A549 (cell line): Measurements from ENCODE around the gene COMMD9. TPM values are rescaled to one million over a fixed set of nuclear protein-coding genes. Genes with fewer than 3 reads are reported as not detected.

Experiments
- ATAC-seq, 2 experiments: fragments of 200-7000 bp in 1 of 2; fragments of >200 bp in 1 of 2; cut with Nextera tagmentation in 1 of 2; cut with Tn5 transposase in 1 of 2; 3 replicates each; pipeline versions ENCODE4 v1.8.0 to v1.9.1; 2018 to 2020; ENCODE audit warnings: mild to moderate bottlenecking in 1 of 2, moderate library complexity in 1 of 2
- CTCF ChIA-PET: fragments of 300-600 bp; sonication (Branson Sonifier 250); formaldehyde crosslinking; extraction: SDS; loops from one replicate; lab custom pipeline; 2021; ENCODE audit warnings: antibody characterized with exemption, inconsistent platforms; lab: Yijun Ruan, JAX
- POLR2A ChIA-PET: fragments of 350-600 bp; formaldehyde crosslinking; extraction: SDS; loops from one replicate; lab custom pipeline; 2021; ENCODE audit warnings: antibody characterized with exemption, inconsistent platforms; lab: Yijun Ruan, JAX
- DNase-seq, 2 experiments: peaks; one replicate each; pipeline versions ENCODE4 v3.0.0 to v3.0.0-alpha.2; 2011 to 2016; ENCODE audit warnings: low read depth in 1 of 2, low spot score in 1 of 2
- FAIRE-seq: peaks from 2 replicates; lab custom pipeline; 2011; peaks lifted over from hg19 to GRCh38; lab: Jason Lieb, UNC
- H3K27ac ChIP-seq, 2 experiments: fragments of >200 bp; sonication (Bioruptor Twin); formaldehyde crosslinking; 3 replicates each; pipeline ENCODE4 v1.5.1; 2016 to 2017
- H3K4me1 ChIP-seq: fragments of >200 bp; sonication (Bioruptor Twin); formaldehyde crosslinking; 3 replicates; pipeline ENCODE4 v1.6.1; 2016
- H3K4me2 ChIP-seq: fragments of >200 bp; sonication (Bioruptor Twin); formaldehyde crosslinking; 3 replicates; pipeline ENCODE4 v1.6.1; 2016
- H3K4me3 ChIP-seq: fragments of >200 bp; sonication (Bioruptor Twin); formaldehyde crosslinking; 3 replicates; pipeline ENCODE4 v1.5.1; 2016
- H3K9me3 ChIP-seq: fragments of >200 bp; sonication (Bioruptor Twin); formaldehyde crosslinking; 3 replicates; pipeline ENCODE4 v1.6.1; 2016
- CTCF ChIP-seq: fragments of >200 bp; sonication (Bioruptor Twin); formaldehyde crosslinking; IDR thresholded peaks from 3 replicates; pipeline ENCODE4 v1.5.1; 2016
- ELK1 ChIP-seq: fragments of 150-350 bp; IDR thresholded peaks from 2 replicates; pipeline ENCODE4 v1.6.1; 2014; ENCODE audit warnings: low read depth, mild to moderate bottlenecking, low read length
- HDAC2 ChIP-seq: fragments of 200-600 bp; sonication (generic); IDR thresholded peaks from 2 replicates; pipeline ENCODE4 v1.6.1; 2016
- HOXA7 ChIP-seq: fragments of 250-450 bp; sonication (Bioruptor Pico); IDR thresholded peaks from 2 replicates; pipeline ENCODE4 v1.5.0; 2020; ENCODE audit warnings: mild to moderate bottlenecking, moderate library complexity
- HOXB13 ChIP-seq: fragments of 250-450 bp; sonication (Bioruptor Pico); IDR thresholded peaks from 2 replicates; pipeline ENCODE4 v1.5.0; 2020; ENCODE audit warnings: low read depth, mild to moderate bottlenecking, moderate library complexity
- MAX ChIP-seq: IDR thresholded peaks from 2 replicates; pipeline ENCODE4 v1.6.1; 2012
- MAZ ChIP-seq: fragments of 150-350 bp; IDR thresholded peaks from 2 replicates; pipeline ENCODE4 v1.6.1; 2014; ENCODE audit warnings: antibody characterized with exemption, low read depth, low read length, borderline replicate concordance
- RAD21 ChIP-seq, 2 experiments: fragments of >200 bp in 1 of 2; sonication (Bioruptor Twin) in 1 of 2; formaldehyde crosslinking in 1 of 2; IDR thresholded peaks in 1 of 2; conservative IDR thresholded peaks in 1 of 2; 2 replicates in 1 of 2; 3 replicates in 1 of 2; pipeline ENCODE4 v1.6.1; 2012 to 2018; ENCODE audit warnings: inconsistent platforms in 1 of 2
- REST ChIP-seq: fragments of 200-600 bp; sonication (generic); IDR thresholded peaks from 2 replicates; pipeline ENCODE4 v1.6.1; 2016; ENCODE audit warnings: antibody characterized with exemption, mild to moderate bottlenecking, moderate library complexity
- SMC3 ChIP-seq: fragments of >200 bp; sonication (Bioruptor Twin); formaldehyde crosslinking; IDR thresholded peaks from 3 replicates; pipeline ENCODE4 v1.6.1; 2018; ENCODE audit warnings: inconsistent platforms
- WGBS: methylation state at CpG from one replicate; pipeline ENCODE4 v1.1.6; 2017; ENCODE audit errors: missing lambda C conversion rate; 5-methylcytosine and 5-hydroxymethylcytosine counted together
- polyA plus RNA-seq, 4 experiments: library from polyadenylated mRNA; depleted of rRNA in 3 of 4; stranded (reverse); fragments of >200 nt; fragmentation: RNase III in 1 of 4; extraction: RNeasy Plus Mini Kit Qiagen cat#74134 plus additional on column Dnase treatment in 1 of 4; gene quantifications; 2 replicates in 3 of 4; 3 replicates in 1 of 4; pipeline ENCODE4 v1.2.3, GENCODE V29; 2011 to 2017

The COMMD9 gene
- polyA plus RNA-seq, 2 of the 4 experiments (the other 2 are of a cell fraction): 36.3 to 37.3 TPM

GRCh38 chr11:36258730-36259360 is 30.4 kb downstream of the COMMD9 start:
- no peak for FAIRE-seq

More at GRCh38 chr11:36258730-36259360, 30.4 kb downstream of the COMMD9 start:
- H3K4me1 ChIP-seq: 0 out of 3 replicates have a peak, but pooled peaks cover 4% of the 10 kb centered on the region
- ChIA-PET POLR2A (interaction anchor here (1.0 kb wide), 1 partner anchor 437 kb away, joined by 4 read pairs; no protein-coding TSS in a partner anchor), CTCF (interaction anchor here (0.6 to 4.3 kb wide), 29 partner anchors 9 to 800 kb away, joined by 3 to 43 read pairs (median 4); no protein-coding TSS in a partner anchor)
- H3K27ac ChIP-seq: 0 out of 6 replicates have a peak overlapping the region, but pooled peaks of 1 of the 2 experiments have one; percentile 6
- DNase-seq (peak; percentile 60 to 68), ATAC-seq (peak; percentile 90 to 97)
- no peaks in the 10 kb centered on the region for H3K9me3 ChIP-seq
- no peak overlapping the region for H3K4me2 ChIP-seq
- 36% methylated on average over 12 of the region's 12 CpGs for WGBS
- TF ChIP-seq MAX (0 out of 2 replicates have a peak, but pooled peaks have one; percentile 59), MAZ (no peak), HOXA7 (CRISPR knock-in tag) (no peak), HDAC2 (no peak), CTCF (peak; percentile 68), ELK1 (no peak), REST (no peak), HOXB13 (CRISPR knock-in tag) (no peak), RAD21 (conservative IDR thresholded peaks at IDR 0.05 in 1 of 2, IDR thresholded peaks at IDR 0.05 in 1 of 2) (peak; percentile 78 to 82), SMC3 (peak; percentile 68)
- no peak overlapping the region for H3K4me3 ChIP-seq
